ENCODE measurements around the gene MAN1A1. TPM values are rescaled to one million over a fixed set of nuclear protein-coding genes. Genes with fewer than 3 reads are reported as not detected.

Gene MAN1A1
- polyA plus RNA-seq, 1 donor (not counting 4 experiments of a cell fraction or from before 2014, with no cell fraction given): 20.2 TPM

GRCh38 chr6:119333063-119333609, 16.4 kb downstream of the MAN1A1 start:
- Histone ChIP-seq H3K27me3 (ENCODE audit: control insufficient read depth, extremely low read depth, insufficient read depth, low read length) (no peaks in the 10 kb centered on the region), H3K27ac (ENCODE audit: control insufficient read depth, insufficient read depth, low read length) (no peak overlapping the region), H3K4me1 (ENCODE audit: control insufficient read depth, extremely low read depth, insufficient read depth, low read length) (peaks cover 9% of the 10 kb centered on the region), H3K9ac (ENCODE audit: control insufficient read depth, extremely low read depth, insufficient read depth, low read length) (no peak overlapping the region), H3K4me2 (ENCODE audit: control insufficient read depth, extremely low read depth, insufficient read depth, low read depth, low read length) (no peak overlapping the region), H3K4me3 (ENCODE audit: control insufficient read depth in 2 of 3, extremely low read depth in 1 of 3, insufficient read depth in 2 of 3, low read depth in 1 of 3, low read length in 3 of 3) (no peak overlapping the region), H2AFZ (ENCODE audit: control insufficient read depth, low read length) (no peak overlapping the region), H3K36me3 (ENCODE audit: control insufficient read depth in 2 of 2, extremely low read depth in 1 of 2, insufficient read depth in 2 of 2, low read length in 2 of 2) (peaks cover 0 to 2% of the 10 kb centered on the region in 2 experiments), H3K9me3 (ENCODE audit: control insufficient read depth, low read depth, low read length) (no peaks in the 10 kb centered on the region), H4K20me1 (ENCODE audit: control insufficient read depth, extremely low read depth, insufficient read depth, low read length) (no peaks in the 10 kb centered on the region), H3K9me1 (ENCODE audit: control insufficient read depth, extremely low read depth, insufficient read depth, low read length) (no peaks in the 10 kb centered on the region), H3K79me2 (ENCODE audit: control insufficient read depth, insufficient read depth, low read length) (peaks cover 9% of the 10 kb centered on the region)
- DNase-seq (ENCODE audit: low read depth, low spot score) (no peak), FAIRE-seq (no peak)
- dilution Hi-C loops (cut with MboI; ENCODE audit: extremely low pct_ligation_motif_present, low sequenced_read_pairs): no loop called here
- TF ChIP-seq EZH2 (IDR thresholded peaks at IDR 0.05; ENCODE audit: low read length): no peak
- no peak for TF ChIP-seq CTCF (optimal IDR thresholded peaks at IDR 0.05 in 1 of 3, IDR thresholded peaks at IDR 0.05 in 1 of 3, conservative IDR thresholded peaks at IDR 0.05 in 1 of 3; ENCODE audit: extremely low read depth in 1 of 3, insufficient read depth in 2 of 3, low read length in 3 of 3)

DNA sequence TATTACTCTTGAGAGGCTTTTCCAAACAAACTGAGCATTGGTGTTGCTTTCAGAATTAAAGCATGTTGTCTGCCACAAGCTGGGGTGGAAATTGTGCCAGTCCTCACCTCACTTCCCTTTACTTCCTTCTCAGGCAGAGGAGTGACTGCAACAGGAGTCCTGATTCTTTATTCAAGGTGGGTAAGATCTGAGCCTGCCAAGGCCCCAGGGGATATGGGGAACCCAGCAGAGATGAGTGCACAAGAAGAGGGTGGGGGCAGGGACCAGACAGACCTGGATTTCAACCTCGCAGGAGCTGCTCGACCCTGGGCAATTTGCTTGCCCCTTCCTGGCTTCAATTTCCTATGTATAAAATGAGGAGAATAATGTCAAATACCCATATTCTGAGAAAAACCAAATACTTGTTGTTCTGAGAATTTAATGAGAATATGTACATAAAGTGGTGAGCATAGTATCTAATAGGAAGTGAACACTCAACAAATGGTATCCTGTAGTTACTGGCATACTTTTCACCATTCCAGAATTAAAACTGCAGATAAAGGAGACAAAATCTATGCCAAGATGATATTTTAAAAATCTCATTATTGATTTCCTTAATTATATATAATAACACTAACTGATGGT, 17.8 kb downstream of the MAN1A1 start:
- Histone ChIP-seq H3K4me1 (ENCODE audit: control insufficient read depth, extremely low read depth, insufficient read depth, low read length) (peaks cover 9% of the 10 kb centered on the region), H3K4me3 (ENCODE audit: control insufficient read depth in 2 of 3, extremely low read depth in 1 of 3, insufficient read depth in 2 of 3, low read depth in 1 of 3, low read length in 3 of 3) (no peak overlapping the region), H4K20me1 (ENCODE audit: control insufficient read depth, extremely low read depth, insufficient read depth, low read length) (no peaks in the 10 kb centered on the region), H3K9ac (ENCODE audit: control insufficient read depth, extremely low read depth, insufficient read depth, low read length) (no peak overlapping the region), H3K9me3 (ENCODE audit: control insufficient read depth, low read depth, low read length) (no peaks in the 10 kb centered on the region), H3K36me3 (ENCODE audit: control insufficient read depth in 2 of 2, extremely low read depth in 1 of 2, insufficient read depth in 2 of 2, low read length in 2 of 2) (peaks cover 0 to 2% of the 10 kb centered on the region in 2 experiments), H3K79me2 (ENCODE audit: control insufficient read depth, insufficient read depth, low read length) (peaks cover 5% of the 10 kb centered on the region), H3K27me3 (ENCODE audit: control insufficient read depth, extremely low read depth, insufficient read depth, low read length) (no peaks in the 10 kb centered on the region), H3K4me2 (ENCODE audit: control insufficient read depth, extremely low read depth, insufficient read depth, low read depth, low read length) (peak overlapping the region; percentile 4), H2AFZ (ENCODE audit: control insufficient read depth, low read length) (no peak overlapping the region), H3K9me1 (ENCODE audit: control insufficient read depth, extremely low read depth, insufficient read depth, low read length) (no peaks in the 10 kb centered on the region), H3K27ac (ENCODE audit: control insufficient read depth, insufficient read depth, low read length) (no peak overlapping the region)
- dilution Hi-C loops (cut with MboI; ENCODE audit: extremely low pct_ligation_motif_present, low sequenced_read_pairs): no loop called here
- no peak for DNase-seq (ENCODE audit: low read depth, low spot score)
- no peak for TF ChIP-seq EZH2 (IDR thresholded peaks at IDR 0.05; ENCODE audit: low read length)
- peak; percentile 44 for FAIRE-seq

Measured in keratinocyte (primary cell).